Mucosa of stomach (tissue), 1 donor: Measurements from ENCODE around the gene CARD11.
"Not testable (repeated sequence)": the region's sequence is repeated elsewhere in the genome, so short reads cannot be mapped to it uniquely, and the experiment has no call there.

Experiments used
- H3K27me3 ChIP-seq: one replicate; pipeline ENCODE4 v1.7.0; 2013; ENCODE audit warnings: mild to moderate bottlenecking, low read length; ENCODE audit not compliant: control insufficient read depth, insufficient read depth
- H3K36me3 ChIP-seq: one replicate; pipeline ENCODE4 v1.7.0; 2013; ENCODE audit warnings: low read length; ENCODE audit not compliant: control insufficient read depth, insufficient read depth
- H3K4me1 ChIP-seq: one replicate; pipeline ENCODE4 v1.7.0; 2013; ENCODE audit warnings: mild to moderate bottlenecking, low read length; ENCODE audit not compliant: control insufficient read depth, insufficient read depth
- H3K4me3 ChIP-seq: one replicate; pipeline ENCODE4 v1.7.0; 2013; ENCODE audit warnings: low read length
- H3K9ac ChIP-seq: one replicate; pipeline ENCODE4 v1.7.0; 2013; ENCODE audit warnings: mild to moderate bottlenecking, low read length, moderate library complexity
- H3K9me3 ChIP-seq: one replicate; pipeline ENCODE4 v1.7.0; 2013; ENCODE audit warnings: mild to moderate bottlenecking, low read length, moderate library complexity; ENCODE audit not compliant: control insufficient read depth
- donor health status: Pancreatic carcinoma.

Gene CARD11

GRCh38 chr7:2965745-2966270 is 77.9 kb downstream of the CARD11 start:
- no peaks in the 10 kb centered on the region for H3K36me3 ChIP-seq
- H3K4me3 ChIP-seq: no peak overlapping the region
- no peak overlapping the region for H3K9ac ChIP-seq
- no peaks in the 10 kb centered on the region for H3K4me1 ChIP-seq
- H3K9me3 ChIP-seq: no peaks in the 10 kb centered on the region
- H3K27me3 ChIP-seq: no peaks in the 10 kb centered on the region

- H3K9ac ChIP-seq: no peak overlapping the region
- H3K4me1 ChIP-seq: no peaks in the 10 kb centered on the region
- no peaks in the 10 kb centered on the region for H3K36me3 ChIP-seq
- H3K4me3 ChIP-seq: no peak overlapping the region
- H3K27me3 ChIP-seq: no peaks in the 10 kb centered on the region
- H3K9me3 ChIP-seq: no peaks in the 10 kb centered on the region
These were observed 78.4 kb downstream of the CARD11 start for GRCh38 chr7:2965301-2965700.

GRCh38 chr7:2964208-2964607 is 79.5 kb downstream of the CARD11 start:
- Histone ChIP-seq H3K27me3 (no peaks in the 10 kb centered on the region), H3K36me3 (no peaks in the 10 kb centered on the region), H3K9ac (no peak overlapping the region), H3K4me1 (no peaks in the 10 kb centered on the region), H3K9me3 (no peaks in the 10 kb centered on the region), H3K4me3 (no peak overlapping the region)

GRCh38 chr7:2962865-2963264 is 80.8 kb downstream of the CARD11 start:
- no peaks in the 10 kb centered on the region for H3K4me1 ChIP-seq
- no peak overlapping the region for H3K9ac ChIP-seq
- H3K27me3 ChIP-seq: no peaks in the 10 kb centered on the region
- H3K36me3 ChIP-seq: no peaks in the 10 kb centered on the region
- no peak overlapping the region for H3K4me3 ChIP-seq
- H3K9me3 ChIP-seq: no peaks in the 10 kb centered on the region

GRCh38 chr7:2959828-2960599 is 83.7 kb downstream of the CARD11 start:
- Histone ChIP-seq H3K9ac (no peak overlapping the region), H3K4me3 (no peak overlapping the region), H3K27me3 (no peaks in the 10 kb centered on the region), H3K9me3 (no peaks in the 10 kb centered on the region), H3K36me3 (no peaks in the 10 kb centered on the region), H3K4me1 (no peaks in the 10 kb centered on the region)

GRCh38 chr7:2959103-2959680 is 84.5 kb downstream of the CARD11 start:
- Histone ChIP-seq H3K4me1 (no peaks in the 10 kb centered on the region), H3K4me3 (no peak overlapping the region), H3K9me3 (no peaks in the 10 kb centered on the region), H3K27me3 (no peaks in the 10 kb centered on the region), H3K36me3 (no peaks in the 10 kb centered on the region), H3K9ac (no peak overlapping the region)

- H3K4me3 ChIP-seq: no peak overlapping the region
- no peaks in the 10 kb centered on the region for H3K4me1 ChIP-seq
- no peaks in the 10 kb centered on the region for H3K36me3 ChIP-seq
- H3K9ac ChIP-seq: no peak overlapping the region
- no peaks in the 10 kb centered on the region for H3K27me3 ChIP-seq
- no peaks in the 10 kb centered on the region for H3K9me3 ChIP-seq
These were observed 85.1 kb downstream of the CARD11 start for GRCh38 chr7:2958416-2959102.

GRCh38 chr7:2957369-2957727 is 86.3 kb downstream of the CARD11 start:
- H3K4me3 ChIP-seq, H3K9me3 ChIP-seq, H3K36me3 ChIP-seq, H3K9ac ChIP-seq, H3K4me1 ChIP-seq, H3K27me3 ChIP-seq: not testable (repeated sequence)

GRCh38 chr7:2956526-2957368 is 86.9 kb downstream of the CARD11 start:
- no peak overlapping the region for H3K4me3 ChIP-seq
- H3K9me3 ChIP-seq: no peaks in the 10 kb centered on the region
- H3K27me3 ChIP-seq: no peaks in the 10 kb centered on the region

GRCh38 chr7:2956076-2956475 is 87.6 kb downstream of the CARD11 start:
- H3K4me1 ChIP-seq: no peaks in the 10 kb centered on the region
- H3K27me3 ChIP-seq: no peaks in the 10 kb centered on the region
- H3K9ac ChIP-seq: no peak overlapping the region
- H3K9me3 ChIP-seq: no peaks in the 10 kb centered on the region
- H3K36me3 ChIP-seq: no peaks in the 10 kb centered on the region
- no peak overlapping the region for H3K4me3 ChIP-seq

More at GRCh38 chr7:2956526-2957368, 86.9 kb downstream of the CARD11 start:
- no peaks in the 10 kb centered on the region for H3K36me3 ChIP-seq
- no peak overlapping the region for H3K9ac ChIP-seq
- no peaks in the 10 kb centered on the region for H3K4me1 ChIP-seq

GRCh38 chr7:2955269-2955668 is 88.4 kb downstream of the CARD11 start:
- no peak overlapping the region for H3K4me3 ChIP-seq
- no peaks in the 10 kb centered on the region for H3K4me1 ChIP-seq
- H3K36me3 ChIP-seq: no peaks in the 10 kb centered on the region
- H3K9ac ChIP-seq: no peak overlapping the region
- no peaks in the 10 kb centered on the region for H3K9me3 ChIP-seq
- H3K27me3 ChIP-seq: no peaks in the 10 kb centered on the region
